Activated CD4-positive, alpha-beta T cell treated with anti-CD3 and anti-CD28 coated beads, Interleukin-2, amount 10 ng/mL, durations not matched to agents 7 days and 5 days (primary cell): ENCODE results near the gene LRRK2. TPM values are rescaled to one million over a fixed set of nuclear protein-coding genes. Genes with fewer than 3 reads are reported as not detected.

ENCODE experiments used
- CTCF ChIA-PET: fragments of 350-600 bp; sonication (Branson Sonifier 250); formaldehyde crosslinking; loops from one replicate; lab custom pipeline; 2021; ENCODE audit warnings: antibody characterized with exemption; lab: Charles Lee
- POLR2A ChIA-PET: fragments of 350-600 bp; sonication (Branson Sonifier 250); formaldehyde crosslinking; loops from one replicate; lab custom pipeline; 2021; ENCODE audit warnings: antibody characterized with exemption; lab: Charles Lee
- DNase-seq: peaks from one replicate; pipeline ENCODE4 v3.0.0-alpha.2; 2020
- H3K27ac Mint-ChIP-seq: one replicate; pipeline ENCODE4 v1.8.0; 2021; ENCODE audit warnings: mild to moderate bottlenecking, moderate library complexity, mixed read lengths
- H3K27me3 Mint-ChIP-seq: one replicate; pipeline ENCODE4 v1.8.0; 2021; ENCODE audit warnings: mixed read lengths
- H3K36me3 Mint-ChIP-seq: one replicate; pipeline ENCODE4 v1.8.0; 2021; ENCODE audit warnings: low read depth, mixed read lengths
- H3K4me1 Mint-ChIP-seq: one replicate; pipeline ENCODE4 v1.8.0; 2021; ENCODE audit warnings: mixed read lengths
- H3K4me3 Mint-ChIP-seq: one replicate; pipeline ENCODE4 v1.8.0; 2021; ENCODE audit warnings: mild to moderate bottlenecking, moderate library complexity, mixed read lengths
- H3K9me3 Mint-ChIP-seq: one replicate; pipeline ENCODE4 v1.8.0; 2021; ENCODE audit warnings: mixed read lengths
- total RNA-seq, 2 experiments: library from RNA; stranded (reverse); gene quantifications; one replicate each; pipeline ENCODE4 v1.2.3, GENCODE V29; 2021

Gene LRRK2
- under 1 TPM in 1 of 2 experiments, not detected in 1; 0.02 TPM for total RNA-seq

- peak within 1 kb of the TSS; percentile 38 for H3K4me3 Mint-ChIP-seq
- ChIA-PET POLR2A (no interaction called here), CTCF (no interaction called here)
- peaks cover 10% of the 10 kb centered on the region for H3K4me1 Mint-ChIP-seq
- peaks cover 2% of the 10 kb centered on the region for H3K9me3 Mint-ChIP-seq
- no peaks in the 10 kb centered on the region for H3K36me3 Mint-ChIP-seq
- H3K27me3 Mint-ChIP-seq, result peaks cover 52% of the 10 kb centered on the region
- DNase-seq, result no peak
- no peak within 1 kb of the TSS for H3K27ac Mint-ChIP-seq
Observed at GRCh38 chr12:40224439-40225291, at the start of gene LRRK2. Gene LRRK2 (plus strand): TSS chr12:40224997. CDS start chr12:40225132, 135 bp downstream.

GRCh38 chr12:40175045-40175444 is 49.8 kb upstream of the LRRK2 start:
- Mint-ChIP-seq H3K27ac (no peak overlapping the region), H3K9me3 (peaks cover 4% of the 10 kb centered on the region), H3K4me3 (no peak overlapping the region), H3K27me3 (peaks cover 15% of the 10 kb centered on the region), H3K4me1 (peaks cover 3% of the 10 kb centered on the region), H3K36me3 (no peaks in the 10 kb centered on the region)
- no peak for DNase-seq
- ChIA-PET POLR2A (no interaction called here), CTCF (no interaction called here)

GRCh38 chr12:40175489-40175888 is 49.3 kb upstream of the LRRK2 start:
- CTCF ChIA-PET, result no interaction called here
- Mint-ChIP-seq H3K27me3 (peaks cover 15% of the 10 kb centered on the region), H3K4me3 (no peak overlapping the region), H3K27ac (no peak overlapping the region), H3K9me3 (peaks cover 8% of the 10 kb centered on the region), H3K4me1 (peaks cover 8% of the 10 kb centered on the region), H3K36me3 (no peaks in the 10 kb centered on the region)
- POLR2A ChIA-PET, result no interaction called here
- DNase-seq, result no peak

GRCh38 chr12:40178701-40179100 is 46.1 kb upstream of the LRRK2 start:
- Mint-ChIP-seq H3K4me3 (no peak overlapping the region), H3K4me1 (peaks cover 12% of the 10 kb centered on the region), H3K36me3 (no peaks in the 10 kb centered on the region), H3K27ac (no peak overlapping the region), H3K27me3 (peaks cover under 1% of the 10 kb centered on the region), H3K9me3 (peaks cover 5% of the 10 kb centered on the region)
- CTCF ChIA-PET, result no interaction called here
- no peak for DNase-seq
- POLR2A ChIA-PET, result no interaction called here

GRCh38 chr12:40181490-40181889 is 43.3 kb upstream of the LRRK2 start:
- Mint-ChIP-seq H3K27me3 (no peaks in the 10 kb centered on the region), H3K4me1 (peaks cover 12% of the 10 kb centered on the region), H3K9me3 (peaks cover 6% of the 10 kb centered on the region), H3K4me3 (no peak overlapping the region), H3K36me3 (no peaks in the 10 kb centered on the region), H3K27ac (no peak overlapping the region)
- DNase-seq, result no peak
- ChIA-PET CTCF (no interaction called here), POLR2A (interaction anchor here (0.5 kb wide), 1 partner anchor 17 kb away, joined by 6 read pairs; no protein-coding TSS in a partner anchor)

- peaks cover 3% of the 10 kb centered on the region for H3K27me3 Mint-ChIP-seq
- peaks cover 9% of the 10 kb centered on the region for H3K9me3 Mint-ChIP-seq
- POLR2A ChIA-PET, result no interaction called here
- DNase-seq, result no peak
- no peaks in the 10 kb centered on the region for H3K36me3 Mint-ChIP-seq
- CTCF ChIA-PET, result no interaction called here
- H3K4me1 Mint-ChIP-seq, result peaks cover 12% of the 10 kb centered on the region
- no peak overlapping the region for H3K27ac Mint-ChIP-seq
- H3K4me3 Mint-ChIP-seq, result no peak overlapping the region
Observed at GRCh38 chr12:40183715-40184114, 41.1 kb upstream of the LRRK2 start.

- H3K27me3 Mint-ChIP-seq, result peaks cover 4% of the 10 kb centered on the region
- no peak overlapping the region for H3K4me3 Mint-ChIP-seq
- peaks cover 11% of the 10 kb centered on the region for H3K9me3 Mint-ChIP-seq
- H3K36me3 Mint-ChIP-seq, result no peaks in the 10 kb centered on the region
- DNase-seq, result no peak
- ChIA-PET POLR2A (no interaction called here), CTCF (no interaction called here)
- H3K27ac Mint-ChIP-seq, result no peak overlapping the region
- peaks cover 12% of the 10 kb centered on the region for H3K4me1 Mint-ChIP-seq
Observed at GRCh38 chr12:40184493-40185302, 40.1 kb upstream of the LRRK2 start.

- DNase-seq, result no peak
- CTCF ChIA-PET, result no interaction called here
- Mint-ChIP-seq H3K27ac (no peak overlapping the region), H3K9me3 (peaks cover 10% of the 10 kb centered on the region), H3K27me3 (peaks cover 4% of the 10 kb centered on the region), H3K36me3 (no peaks in the 10 kb centered on the region), H3K4me3 (no peak overlapping the region), H3K4me1 (peaks cover 8% of the 10 kb centered on the region)
- POLR2A ChIA-PET, result no interaction called here
Observed at GRCh38 chr12:40185303-40185693, 39.5 kb upstream of the LRRK2 start.

GRCh38 chr12:40188558-40189320 is 36.1 kb upstream of the LRRK2 start:
- H3K36me3 Mint-ChIP-seq, result peaks cover 2% of the 10 kb centered on the region
- DNase-seq, result no peak
- peaks cover 14% of the 10 kb centered on the region for H3K4me1 Mint-ChIP-seq
- no peak overlapping the region for H3K27ac Mint-ChIP-seq
- peaks cover 8% of the 10 kb centered on the region for H3K9me3 Mint-ChIP-seq
- ChIA-PET CTCF (no interaction called here), POLR2A (no interaction called here)
- H3K27me3 Mint-ChIP-seq, result peaks cover 4% of the 10 kb centered on the region
- no peak overlapping the region for H3K4me3 Mint-ChIP-seq

- peaks cover 14% of the 10 kb centered on the region for H3K4me1 Mint-ChIP-seq
- H3K27ac Mint-ChIP-seq, result no peak overlapping the region
- peak overlapping the region; percentile 12 for H3K4me3 Mint-ChIP-seq
- POLR2A ChIA-PET, result no interaction called here
- H3K27me3 Mint-ChIP-seq, result peaks cover 2% of the 10 kb centered on the region
- H3K9me3 Mint-ChIP-seq, result peaks cover 6% of the 10 kb centered on the region
- CTCF ChIA-PET, result interaction anchor here (0.6 kb wide), 1 partner anchor 24 kb away, joined by 3 read pairs; no protein-coding TSS in a partner anchor
- H3K36me3 Mint-ChIP-seq, result peaks cover 2% of the 10 kb centered on the region
- peak; percentile 24 for DNase-seq
Observed at GRCh38 chr12:40192704-40193255, 32.0 kb upstream of the LRRK2 start.

- ChIA-PET CTCF (interaction anchor here (0.6 kb wide), 1 partner anchor 34 kb away, joined by 3 read pairs; no protein-coding TSS in a partner anchor), POLR2A (no interaction called here)
- Mint-ChIP-seq H3K4me1 (peaks cover 14% of the 10 kb centered on the region), H3K4me3 (no peak overlapping the region), H3K27ac (no peak overlapping the region), H3K36me3 (peaks cover 2% of the 10 kb centered on the region), H3K9me3 (peaks cover 2% of the 10 kb centered on the region), H3K27me3 (peaks cover 4% of the 10 kb centered on the region)
- DNase-seq, result no peak
Observed at GRCh38 chr12:40194846-40195245, 30.0 kb upstream of the LRRK2 start.

GRCh38 chr12:40197590-40197989 is 27.2 kb upstream of the LRRK2 start:
- ChIA-PET POLR2A (no interaction called here), CTCF (no interaction called here)

More at GRCh38 chr12:40197590-40197989, 27.2 kb upstream of the LRRK2 start:
- H3K9me3 Mint-ChIP-seq, result no peaks in the 10 kb centered on the region
- peaks cover 2% of the 10 kb centered on the region for H3K36me3 Mint-ChIP-seq
- H3K27me3 Mint-ChIP-seq, result peaks cover 11% of the 10 kb centered on the region
- H3K27ac Mint-ChIP-seq, result no peak overlapping the region
- H3K4me3 Mint-ChIP-seq, result no peak overlapping the region
- no peak for DNase-seq
- H3K4me1 Mint-ChIP-seq, result peaks cover 8% of the 10 kb centered on the region
